Inferior parietal cortex (tissue), 1 donor: ENCODE data around the gene STK39.
"Not testable (repeated sequence)": the region's sequence is repeated elsewhere in the genome, so short reads cannot be mapped to it uniquely, and the experiment has no call there.

Experiments
- DNase-seq: peaks from one replicate; pipeline ENCODE4 v3.0.0-alpha.2; 2016; ENCODE audit errors: extremely low spot score

Gene STK39

GRCh38 chr2:168138374-168138773 lies 109.0 kb downstream of the STK39 start:
- DNase-seq = no peak

GRCh38 chr2:168137510-168138180 lies 109.8 kb downstream of the STK39 start:
- no peak for DNase-seq

- DNase-seq = peak; percentile 57
Observed at GRCh38 chr2:168136392-168136977, 110.9 kb downstream of the STK39 start.

GRCh38 chr2:168135630-168136029 lies 111.8 kb downstream of the STK39 start:
- DNase-seq = no peak

GRCh38 chr2:168135121-168135520 lies 112.3 kb downstream of the STK39 start:
- no peak for DNase-seq

GRCh38 chr2:168134485-168134884 lies 112.9 kb downstream of the STK39 start:
- DNase-seq = no peak

GRCh38 chr2:168132389-168132788 lies 115.0 kb downstream of the STK39 start:
- no peak for DNase-seq

GRCh38 chr2:168130346-168130745 lies 117.0 kb downstream of the STK39 start:
- no peak for DNase-seq

- DNase-seq = no peak
Observed at GRCh38 chr2:168127371-168127770, 120.0 kb downstream of the STK39 start.

- not testable (repeated sequence) for DNase-seq
Observed at GRCh38 chr2:168122210-168122609, 125.2 kb downstream of the STK39 start.

GRCh38 chr2:168120730-168121129 lies 126.7 kb downstream of the STK39 start:
- DNase-seq = no peak

- no peak for DNase-seq
Observed at GRCh38 chr2:168120310-168120709, 127.1 kb downstream of the STK39 start.

- peak; percentile 85 for DNase-seq
Observed at GRCh38 chr2:168119515-168120141, 127.8 kb downstream of the STK39 start.

GRCh38 chr2:168118733-168119514 lies 128.5 kb downstream of the STK39 start:
- DNase-seq = peak; percentile 94

- DNase-seq = no peak
Observed at GRCh38 chr2:168116448-168116847, 130.9 kb downstream of the STK39 start.

GRCh38 chr2:168114619-168115018 lies 132.8 kb downstream of the STK39 start:
- DNase-seq = no peak

- DNase-seq = no peak
Observed at GRCh38 chr2:168114040-168114439, 133.4 kb downstream of the STK39 start.

- no peak for DNase-seq
Observed at GRCh38 chr2:168107322-168107721, 140.1 kb downstream of the STK39 start.

- DNase-seq = no peak
Observed at GRCh38 chr2:168105127-168105683, 142.2 kb downstream of the STK39 start.

- DNase-seq = no peak
Observed at GRCh38 chr2:168097431-168097830, 150.0 kb downstream of the STK39 start.

- DNase-seq = no peak
Observed at GRCh38 chr2:168096158-168096557, 151.2 kb downstream of the STK39 start.

GRCh38 chr2:168091986-168092385 lies 155.4 kb downstream of the STK39 start:
- no peak for DNase-seq
